AG04450 (cell line): ENCODE results near the gene SBK1. TPM values are rescaled to one million over a fixed set of nuclear protein-coding genes. Genes with fewer than 3 reads are reported as not detected.

Source experiments
- CTCF ChIA-PET: fragments of 300-600, 350-600 bp; formaldehyde crosslinking; extraction: SDS; loops from one replicate; lab custom pipeline; 2022; ENCODE audit warnings: antibody characterized with exemption, inconsistent platforms; lab: Charles Lee
- POLR2A ChIA-PET: fragments of 350-600 bp; formaldehyde crosslinking; extraction: SDS; loops from one replicate; lab custom pipeline; 2021; ENCODE audit warnings: antibody characterized with exemption, inconsistent platforms; lab: Yijun Ruan, JAX
- DNase-seq: peaks from one replicate; pipeline ENCODE4 v3.0.0-alpha.2; 2011; ENCODE audit warnings: low read depth, low spot score
- H3K27ac ChIP-seq: one replicate; pipeline ENCODE4 v1.5.1; 2012; ENCODE audit warnings: low read depth, low read length, control low read depth
- H3K27me3 ChIP-seq: one replicate; pipeline ENCODE4 v1.6.0; 2012; ENCODE audit warnings: low read length; ENCODE audit not compliant: control insufficient read depth, insufficient read depth
- H3K4me3 ChIP-seq: 2 replicates; pipeline ENCODE4 v1.5.1; 2011; ENCODE audit warnings: mild to moderate bottlenecking, low read depth, low read length, control low read depth
- H3K9me3 ChIP-seq: 2 replicates; pipeline ENCODE4 v1.5.1; 2012; ENCODE audit warnings: low read length; ENCODE audit not compliant: control insufficient read depth, insufficient read depth
- CTCF ChIP-seq: IDR thresholded peaks from 2 replicates; pipeline ENCODE4 v1.5.1; 2011; ENCODE audit warnings: low read depth, low read length, control low read depth, inconsistent platforms
- polyA plus RNA-seq: library from polyadenylated mRNA; depleted of rRNA; stranded (reverse); fragments of >200 nt; gene quantifications from 2 replicates; pipeline ENCODE4 v1.2.3, GENCODE V29; 2011

Gene SBK1
- polyA plus RNA-seq, 1 experiment = 0.02 TPM

- Histone ChIP-seq H3K4me3 (no peak overlapping the region), H3K27ac (no peak overlapping the region), H3K27me3 (peaks cover 8% of the 10 kb centered on the region), H3K9me3 (no peaks in the 10 kb centered on the region)
- no peak for DNase-seq
- POLR2A ChIA-PET = no interaction called here
- no peak for TF ChIP-seq CTCF
- CTCF ChIA-PET = interaction anchor here (0.6 kb wide), 1 partner anchor 24 kb away, joined by 8 read pairs; no protein-coding TSS in a partner anchor
Observed at GRCh38 chr16:28303132-28303531, 10.8 kb downstream of the SBK1 start.

GRCh38 chr16:28304214-28304613 lies 11.9 kb downstream of the SBK1 start:
- no peak for TF ChIP-seq CTCF
- DNase-seq = no peak
- CTCF ChIA-PET = interaction anchor here (1.0 kb wide), 1 partner anchor 17 kb away, joined by 4 read pairs; no protein-coding TSS in a partner anchor
- peaks cover 8% of the 10 kb centered on the region for H3K27me3 ChIP-seq
- no peaks in the 10 kb centered on the region for H3K9me3 ChIP-seq
- H3K4me3 ChIP-seq = no peak overlapping the region
- no peak overlapping the region for H3K27ac ChIP-seq
- POLR2A ChIA-PET = no interaction called here

- Histone ChIP-seq H3K27ac (no peak overlapping the region), H3K9me3 (no peaks in the 10 kb centered on the region), H3K27me3 (peaks cover 3% of the 10 kb centered on the region), H3K4me3 (no peak overlapping the region)
- no peak for DNase-seq
- ChIA-PET CTCF (interaction anchor here (0.9 to 1.1 kb wide), 2 partner anchors 10 to 12 kb away, joined by 3 to 6 read pairs; no protein-coding TSS in a partner anchor), POLR2A (no interaction called here)
- no peak for TF ChIP-seq CTCF
Observed at GRCh38 chr16:28307936-28308335, 15.6 kb downstream of the SBK1 start.

GRCh38 chr16:28308794-28309584 lies 16.7 kb downstream of the SBK1 start:
- POLR2A ChIA-PET = no interaction called here

More at GRCh38 chr16:28308794-28309584, 16.7 kb downstream of the SBK1 start:
- H3K4me3 ChIP-seq = no peak overlapping the region
- no peak overlapping the region for H3K27ac ChIP-seq
- TF ChIP-seq CTCF = no peak
- peaks cover 2% of the 10 kb centered on the region for H3K27me3 ChIP-seq
- no peak for DNase-seq
- no peaks in the 10 kb centered on the region for H3K9me3 ChIP-seq
- CTCF ChIA-PET = interaction anchor here (1.1 kb wide), 1 partner anchor 9 kb away, joined by 6 read pairs; no protein-coding TSS in a partner anchor
